Nephron progenitor cell (in vitro differentiated cells): ENCODE data around the gene CEP95.
A peak's percentile ranks its signal among the peaks of the same experiment; 100 is the strongest.

ENCODE experiments used
- DNase-seq: peaks from one replicate; pipeline ENCODE4 v3.0.0; 2021
- H3K27ac Mint-ChIP-seq: 2 replicates; pipeline ENCODE4 v1.8.0; 2021; ENCODE audit warnings: mild to moderate bottlenecking, moderate library complexity, mixed read lengths
- H3K27me3 Mint-ChIP-seq: 2 replicates; pipeline ENCODE4 v1.8.0; 2021; ENCODE audit warnings: mild to moderate bottlenecking, low read depth, mixed read lengths; ENCODE audit not compliant: poor library complexity
- H3K36me3 Mint-ChIP-seq: 2 replicates; pipeline ENCODE4 v1.8.0; 2021; ENCODE audit warnings: low read depth, mixed read lengths
- H3K4me1 Mint-ChIP-seq: 2 replicates; pipeline ENCODE4 v1.8.0; 2021; ENCODE audit warnings: mixed read lengths
- H3K4me3 Mint-ChIP-seq: 2 replicates; pipeline ENCODE4 v1.8.0; 2021; ENCODE audit warnings: mild to moderate bottlenecking, moderate library complexity, mixed read lengths
- H3K9me3 Mint-ChIP-seq: 2 replicates; pipeline ENCODE4 v1.8.0; 2021; ENCODE audit warnings: mild to moderate bottlenecking, moderate library complexity, mixed read lengths
- CTCF ChIP-seq: fragments of 200-600 bp; sonication (generic); IDR thresholded peaks from 2 replicates; pipeline ENCODE4 v1.5.0; 2021; ENCODE audit warnings: antibody characterized with exemption

Gene CEP95

GRCh38 chr17:64477849-64478248, 28.9 kb upstream of the CEP95 start:
- no peaks in the 10 kb centered on the region for H3K4me1 Mint-ChIP-seq
- no peak overlapping the region for H3K27ac Mint-ChIP-seq
- peaks cover 2% of the 10 kb centered on the region for H3K27me3 Mint-ChIP-seq
- H3K36me3 Mint-ChIP-seq, result peaks cover 13% of the 10 kb centered on the region
- H3K9me3 Mint-ChIP-seq, result no peaks in the 10 kb centered on the region
- no peak for TF ChIP-seq CTCF
- DNase-seq, result no peak
- H3K4me3 Mint-ChIP-seq, result no peak overlapping the region

DNA sequence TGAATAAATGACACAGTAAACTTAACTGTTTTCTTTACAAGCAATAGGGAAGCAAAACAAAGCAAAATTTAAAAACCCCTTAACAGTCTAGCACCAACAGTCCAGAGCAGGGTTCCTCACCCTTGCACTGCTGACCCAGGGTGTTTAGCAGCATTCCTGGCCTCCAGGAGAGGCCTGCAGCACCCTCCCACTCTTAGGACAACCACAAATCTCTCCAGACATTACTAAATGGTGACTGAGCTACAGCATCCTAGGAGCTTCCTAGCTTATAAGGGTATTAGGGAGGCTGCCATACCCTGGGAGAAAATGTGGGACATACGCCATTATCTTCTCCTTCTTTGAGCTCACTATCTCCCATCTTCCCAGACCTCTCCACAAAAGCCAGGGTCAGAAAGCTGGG, 25.8 kb upstream of the CEP95 start:
- no peak for TF ChIP-seq CTCF
- DNase-seq, result no peak
- Mint-ChIP-seq H3K4me3 (no peak overlapping the region), H3K4me1 (no peaks in the 10 kb centered on the region), H3K36me3 (peaks cover 41% of the 10 kb centered on the region), H3K27ac (no peak overlapping the region), H3K9me3 (no peaks in the 10 kb centered on the region), H3K27me3 (peaks cover 4% of the 10 kb centered on the region)

DNA sequence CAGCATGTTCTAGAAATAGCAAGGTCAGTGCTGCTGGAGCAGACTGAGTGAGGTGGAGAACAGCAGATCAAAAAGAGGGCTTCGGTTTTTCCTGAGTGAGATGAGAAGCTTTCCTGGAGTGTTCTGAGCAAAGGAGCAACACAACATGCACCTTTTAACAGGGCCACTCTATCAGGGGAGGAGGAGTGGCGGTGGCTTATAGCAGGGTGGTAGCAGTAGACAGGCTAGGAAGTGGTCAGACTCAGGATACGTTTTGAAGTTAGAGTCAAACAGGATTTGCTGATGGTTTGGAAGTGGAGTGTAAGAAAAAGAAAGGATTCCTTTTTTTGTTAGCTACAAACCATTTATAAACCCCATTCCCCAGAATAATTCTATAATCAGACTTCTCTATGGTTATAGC, 22.4 kb upstream of the CEP95 start:
- Mint-ChIP-seq H3K27me3 (peaks cover 4% of the 10 kb centered on the region), H3K4me1 (no peaks in the 10 kb centered on the region), H3K36me3 (peaks cover 54% of the 10 kb centered on the region), H3K4me3 (no peak overlapping the region), H3K27ac (no peak overlapping the region), H3K9me3 (no peaks in the 10 kb centered on the region)
- TF ChIP-seq CTCF, result no peak
- no peak for DNase-seq

GRCh38 chr17:64488301-64488700, 18.5 kb upstream of the CEP95 start:
- TF ChIP-seq CTCF, result no peak
- no peaks in the 10 kb centered on the region for H3K4me1 Mint-ChIP-seq
- no peak overlapping the region for H3K27ac Mint-ChIP-seq
- no peaks in the 10 kb centered on the region for H3K9me3 Mint-ChIP-seq
- DNase-seq, result no peak
- peaks cover 1% of the 10 kb centered on the region for H3K27me3 Mint-ChIP-seq
- peaks cover 69% of the 10 kb centered on the region for H3K36me3 Mint-ChIP-seq
- no peak overlapping the region for H3K4me3 Mint-ChIP-seq

DNA sequence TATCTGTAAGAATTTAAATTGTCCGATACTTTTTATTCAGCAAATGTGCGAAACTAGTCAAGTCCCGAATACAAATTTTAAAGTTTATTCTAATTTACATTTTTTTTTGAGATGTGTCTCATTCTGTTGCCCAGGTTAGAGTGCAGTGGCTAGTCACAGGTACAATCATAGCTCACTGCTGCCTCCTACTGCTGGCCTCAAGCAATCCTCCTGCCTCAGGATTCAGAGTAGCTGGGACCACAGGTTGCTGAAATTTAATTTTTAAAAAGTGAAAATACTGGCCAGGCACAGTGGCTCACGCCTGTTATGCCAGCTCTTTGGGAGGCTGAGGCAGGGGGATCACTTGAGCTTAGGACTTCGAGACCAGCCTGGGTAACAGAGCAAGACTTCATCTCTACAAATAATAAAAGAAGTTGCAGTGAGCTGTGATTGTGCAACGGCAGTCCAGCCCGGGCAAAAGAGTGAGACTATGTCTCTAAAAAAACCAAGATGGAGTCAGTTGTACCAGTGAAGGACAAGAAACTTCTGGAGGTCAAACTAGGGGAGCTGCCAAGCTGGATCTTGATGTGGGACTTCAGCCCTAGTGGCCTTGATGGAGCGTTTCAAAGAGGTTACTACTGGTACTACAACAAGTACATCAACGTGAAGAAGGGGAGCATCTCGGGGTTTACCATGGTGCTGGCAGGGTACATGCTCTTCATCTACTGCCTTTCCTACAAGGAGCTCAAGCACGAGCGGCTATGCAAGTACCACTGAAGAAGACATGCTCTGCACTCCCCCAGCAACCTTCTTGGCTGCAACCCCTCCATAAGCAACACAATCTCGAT, 15.5 kb upstream of the CEP95 start:
- Mint-ChIP-seq H3K9me3 (no peaks in the 10 kb centered on the region), H3K4me3 (no peak overlapping the region), H3K27me3 (peaks cover 3% of the 10 kb centered on the region), H3K4me1 (peaks cover 24% of the 10 kb centered on the region), H3K36me3 (peaks cover 60% of the 10 kb centered on the region), H3K27ac (no peak overlapping the region)
- no peak for DNase-seq
- peak; percentile 33 for TF ChIP-seq CTCF

DNA sequence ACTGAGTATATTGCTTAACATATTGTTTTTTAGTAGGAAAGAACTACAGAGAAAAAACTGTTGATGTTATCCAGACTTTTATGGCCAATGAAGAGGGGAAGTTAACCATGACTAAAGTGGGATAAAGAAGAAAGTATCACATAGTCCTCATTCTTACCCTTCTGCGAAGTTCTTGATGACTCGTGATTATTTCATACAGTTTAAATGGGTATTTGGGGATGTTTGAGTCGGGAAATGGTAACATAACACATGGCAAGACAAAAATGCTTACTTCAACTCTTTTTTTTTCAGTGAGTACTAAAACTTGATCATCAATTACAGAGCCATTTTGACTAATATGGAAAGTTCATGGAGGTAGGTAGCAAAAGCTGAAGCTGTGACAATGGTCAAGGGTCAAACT, 14.8 kb upstream of the CEP95 start:
- Mint-ChIP-seq H3K4me3 (no peak overlapping the region), H3K27me3 (peaks cover 3% of the 10 kb centered on the region), H3K4me1 (peaks cover 32% of the 10 kb centered on the region), H3K36me3 (peaks cover 60% of the 10 kb centered on the region), H3K9me3 (no peaks in the 10 kb centered on the region), H3K27ac (no peak overlapping the region)
- DNase-seq, result no peak
- no peak for TF ChIP-seq CTCF
